K562 (cell line): Measurements from ENCODE around the gene TXK. TPM values are rescaled to one million over a fixed set of nuclear protein-coding genes. Genes with fewer than 3 reads are reported as not detected.

Source experiments
- ATAC-seq: fragments of 200-7000 bp; cut with Tn5 transposase; 3 replicates; pipeline ENCODE4 v1.9.1; 2020; ENCODE audit warnings: moderate library complexity
- BruUV-seq: library from RNA; stranded (reverse); fragments of 400-500 nt; replicated peaks from 2 replicates; lab custom pipeline; 2021; lab: Mats Ljungman, UMichigan
- CTCF ChIA-PET: fragments of 300-600 bp; formaldehyde crosslinking; extraction: SDS; loops from one replicate; lab custom pipeline; 2021; ENCODE audit warnings: low intra/inter-chr PET ratio; lab: Yijun Ruan, JAX
- POLR2A ChIA-PET: fragments of 300-600, 350-650 bp; sonication (Branson Sonifier 250); formaldehyde crosslinking; extraction: SDS; loops from one replicate; lab custom pipeline; 2021; ENCODE audit warnings: antibody characterized with exemption, inconsistent platforms; lab: Yijun Ruan, JAX
- DNase-seq, 4 experiments: peaks; one replicate each; pipeline versions ENCODE4 v3.0.0 to v3.0.0-alpha.2; 2011 to 2018; ENCODE audit warnings: low spot score in 3 of 4, mixed read lengths in 3 of 4; ENCODE audit errors: extremely low read depth in 1 of 4
- FAIRE-seq: peaks from 2 replicates; lab custom pipeline; 2011; peaks lifted over from hg19 to GRCh38; lab: Jason Lieb, UNC
- H2AFZ ChIP-seq: 2 replicates; pipeline ENCODE4 v1.6.0; 2011; ENCODE audit warnings: low read depth, low read length, control low read depth, inconsistent platforms
- H3K27ac ChIP-seq: fragments of 200-600 bp; 3 replicates; pipeline ENCODE4 v1.8.0; 2011; ENCODE audit warnings: low read depth, mild to moderate bottlenecking, control low read depth, inconsistent platforms, low read length, moderate library complexity, mixed read lengths; ENCODE audit errors: extremely low read depth
- H3K27me3 ChIP-seq, 2 experiments: fragments of 300-600 bp in 1 of 2; 2 replicates in 1 of 2; 3 replicates in 1 of 2; pipeline versions ENCODE4 v1.6.0 to v1.8.0; 2011; ENCODE audit warnings: inconsistent platforms in 2 of 2, low read length in 2 of 2, mild to moderate bottlenecking in 1 of 2, mixed read lengths in 1 of 2, moderate library complexity in 1 of 2; ENCODE audit not compliant: control insufficient read depth in 2 of 2, insufficient read depth in 2 of 2
- H3K36me3 ChIP-seq: fragments of 300-600 bp; 3 replicates; pipeline ENCODE4 v1.8.0; 2011; ENCODE audit warnings: mild to moderate bottlenecking, low read length, inconsistent platforms; ENCODE audit not compliant: control insufficient read depth, insufficient read depth
- H3K4me1 ChIP-seq, 2 experiments: fragments of 200-600 bp in 1 of 2; replicated peaks in 1 of 2; 2 replicates in 1 of 2; 3 replicates in 1 of 2; pipeline versions ENCODE4 v1.5.1 to v1.8.0; 2011; ENCODE audit warnings: inconsistent platforms in 2 of 2, low read length in 2 of 2, mild to moderate bottlenecking in 1 of 2, mixed read lengths in 1 of 2, moderate library complexity in 1 of 2; ENCODE audit not compliant: control insufficient read depth in 2 of 2, insufficient read depth in 2 of 2
- H3K4me2 ChIP-seq: 2 replicates; pipeline ENCODE4 v1.6.1; 2011; ENCODE audit warnings: low read length, control low read depth, inconsistent platforms, mixed read lengths; ENCODE audit not compliant: insufficient read depth
- H3K4me3 ChIP-seq: fragments of 200-600 bp; sonication (generic), shearing (Covaris generic); 2 replicates; pipeline ENCODE4 v1.5.1; 2016; ENCODE audit warnings: control low read depth, inconsistent platforms
- H3K79me2 ChIP-seq: fragments of 200-600 bp; 3 replicates; pipeline ENCODE4 v1.8.0; 2011; ENCODE audit warnings: low read length, inconsistent platforms; ENCODE audit not compliant: control insufficient read depth, insufficient read depth
- H3K9ac ChIP-seq, 2 experiments: 2 replicates each; pipeline versions ENCODE4 v1.6.0 to v1.6.1; 2011; ENCODE audit warnings: low read depth in 2 of 2, low read length in 2 of 2, control low read depth in 1 of 2, inconsistent platforms in 1 of 2, mild to moderate bottlenecking in 1 of 2, mixed read lengths in 1 of 2; ENCODE audit not compliant: insufficient read depth in 1 of 2
- H3K9me1 ChIP-seq: one replicate; pipeline ENCODE4 v1.6.0; 2011; ENCODE audit warnings: inconsistent platforms, mild to moderate bottlenecking, low read length, moderate library complexity; ENCODE audit not compliant: control insufficient read depth, insufficient read depth
- H3K9me3 ChIP-seq: replicated peaks from 2 replicates; pipeline ENCODE4 v1.5.1; 2011; ENCODE audit warnings: low read depth, low read length, inconsistent platforms; ENCODE audit not compliant: control insufficient read depth, insufficient read depth
- H4K20me1 ChIP-seq: replicated peaks from 2 replicates; pipeline ENCODE4 v1.6.1; 2011; ENCODE audit warnings: low read length, inconsistent platforms, mixed read lengths; ENCODE audit not compliant: control insufficient read depth, insufficient read depth
- ELF1 ChIP-seq: fragments of 200-800 bp; sonication (Bioruptor generic); IDR thresholded peaks from 2 replicates; pipeline ENCODE4 v1.6.1; 2016; ENCODE audit warnings: missing genetic modification characterization, missing compliant biosample characterization
- HDGF ChIP-seq: fragments of 450-650 bp; IDR thresholded peaks from 2 replicates; pipeline ENCODE4 v1.6.1; 2016
- MLX ChIP-seq, 2 experiments: fragments of 450-650 bp in 1 of 2; sonication (generic) in 1 of 2; formaldehyde crosslinking; conservative IDR thresholded peaks; 2 replicates each; pipeline versions ENCODE4 v1.4.0 to v1.8.1; 2020 to 2022; ENCODE audit warnings: mild to moderate bottlenecking in 1 of 2, missing genetic modification reagents in 1 of 2
- NELFE ChIP-seq: IDR thresholded peaks from 2 replicates; pipeline ENCODE4 v1.6.1; 2011; ENCODE audit warnings: mild to moderate bottlenecking; ENCODE audit not compliant: insufficient read depth, insufficient read length
- PHF21A ChIP-seq: fragments of 450-650 bp; IDR thresholded peaks from 2 replicates; pipeline ENCODE4 v1.6.1; 2017; ENCODE audit warnings: low read depth, borderline replicate concordance
- SPI1 ChIP-seq: IDR thresholded peaks from 2 replicates; pipeline ENCODE4 v1.6.1; 2011; ENCODE audit warnings: low read depth, low read length, control low read depth, borderline replicate concordance
- ZNF518B ChIP-seq: fragments of 250-450 bp; sonication (Bioruptor Pico); IDR thresholded peaks from 2 replicates; pipeline ENCODE4 v1.5.0; 2021; ENCODE audit warnings: mild to moderate bottlenecking, moderate library complexity
- WGBS: fragments of 100-300 bp; shearing (Covaris generic); methylation state at CpG from one replicate; pipeline ENCODE4 v1.1.6; 2016; ENCODE audit warnings: low coverage, mixed read lengths; ENCODE audit not compliant: insufficient coverage; ENCODE audit errors: missing lambda C conversion rate; 5-methylcytosine and 5-hydroxymethylcytosine counted together
- in situ Hi-C: fragments of 300-500 bp; cut with MboI; formaldehyde crosslinking; loops from 4 replicates; pipeline ENCODE4 v1.15.0; 2018; ENCODE audit warnings: inconsistent platforms, mixed read lengths
- intact Hi-C: fragments of 100-400 bp; cut with micrococcal nuclease; formaldehyde crosslinking; loops from 2 replicates; pipeline ENCODE4 v1.14.2; 2022
- polyA plus RNA-seq, 8 experiments: library from polyadenylated mRNA; depleted of rRNA in 4 of 8; stranded (reverse) in 5 of 8; unstranded in 3 of 8; fragments of >200 nt; fragmentation: Nextera tagmentation in 2 of 8; fragmentation: Illumina TruSeq in 1 of 8; extraction: Ambion mirVana in 2 of 8; extraction: Trizol in 1 of 8; gene quantifications; 2 replicates each; pipeline versions ENCODE4 v1.2.1 to v1.2.3, GENCODE V29; 2011 to 2014; ENCODE audit warnings: inconsistent platforms in 1 of 8, missing spikeins in 1 of 8
- total RNA-seq, 7 experiments: library from RNA; depleted of rRNA in 6 of 7; stranded (reverse); fragments of >200 nt in 6 of 7; fragmentation: Illumina TruSeq in 2 of 7; extraction: Trizol in 2 of 7; gene quantifications; 2 replicates each; pipeline versions ENCODE4 v1.2.1 to v1.2.3, GENCODE V29; 2011 to 2021; ENCODE audit warnings: low replicate concordance in 1 of 7

TXK gene
- total and polyA plus RNA-seq, 9 of the 15 experiments (the other 6 are each of a cell fraction or from before 2014, with no cell fraction given): 0.24 to 1.1 (median 0.45) TPM; not detected in 1

- 0% methylated on average over 1 of the region's 1 CpG for WGBS
- H3K27ac ChIP-seq: no peak overlapping the region
- peaks cover 14 to 15% of the 10 kb centered on the region in 2 experiments for H3K27me3 ChIP-seq
- in situ Hi-C loops (no loop called here), intact Hi-C loops (no loop called here)
- FAIRE-seq: no peak
- ChIA-PET POLR2A (interaction anchor here (1.4 kb wide), 1 partner anchor 29 kb away, joined by 3 read pairs; no protein-coding TSS in a partner anchor), CTCF (no interaction called here)
- no TSS peak for BruUV-seq
- H3K4me1 ChIP-seq: no peaks in the 10 kb centered on the region
- H3K9ac ChIP-seq: no peak overlapping the region
- H3K9me3 ChIP-seq: no peaks in the 10 kb centered on the region
- H4K20me1 ChIP-seq: no peaks in the 10 kb centered on the region
- no peak for DNase-seq
- no peaks in the 10 kb centered on the region for H3K9me1 ChIP-seq
- H2AFZ ChIP-seq: no peak overlapping the region
- no peaks in the 10 kb centered on the region for H3K36me3 ChIP-seq
- ATAC-seq: no peak
- no peak overlapping the region for H3K4me2 ChIP-seq
- H3K79me2 ChIP-seq: no peaks in the 10 kb centered on the region
- no peak for TF ChIP-seq HDGF
- TF ChIP-seq PHF21A: no peak
- no peak for TF ChIP-seq NELFE
- H3K4me3 ChIP-seq: no peak overlapping the region
These were observed 86.2 kb downstream of the TXK start for GRCh38 chr4:48047896-48048295.

- H3K79me2 ChIP-seq: no peaks in the 10 kb centered on the region
- H3K27me3 ChIP-seq: peaks cover 14 to 16% of the 10 kb centered on the region in 2 experiments
- in situ Hi-C loops (no loop called here), intact Hi-C loops (no loop called here)
- FAIRE-seq: no peak
- H3K4me3 ChIP-seq: no peak overlapping the region
- H3K4me1 ChIP-seq: no peaks in the 10 kb centered on the region
- no peaks in the 10 kb centered on the region for H4K20me1 ChIP-seq
- no peaks in the 10 kb centered on the region for H3K9me1 ChIP-seq
- no peaks in the 10 kb centered on the region for H3K36me3 ChIP-seq
- DNase-seq: no peak
- ChIA-PET POLR2A (interaction anchor here (0.8 to 1.4 kb wide), 3 partner anchors 9 to 29 kb away, joined by 3 read pairs; no protein-coding TSS in a partner anchor), CTCF (no interaction called here)
- ATAC-seq: peak; percentile 58; the same call in 2 of the 3 replicates
- H3K4me2 ChIP-seq: no peak overlapping the region
- 0 out of 2 replicates have a peak overlapping the region, but pooled peaks have one; percentile 44 for H2AFZ ChIP-seq
- no peak overlapping the region for H3K27ac ChIP-seq
- 2% methylated on average over 3 of the region's 3 CpGs for WGBS
- no peak overlapping the region for H3K9ac ChIP-seq
- BruUV-seq: no TSS peak
- H3K9me3 ChIP-seq: no peaks in the 10 kb centered on the region
- TF ChIP-seq MLX (CRISPR knock-in tag; conservative IDR thresholded peaks at IDR 0.05) (no peak), SPI1 (peak; percentile 84), ELF1 (tag) (0 out of 2 replicates have a peak, but pooled peaks have one; percentile 31), ZNF518B (CRISPR knock-in tag) (no peak)
These were observed 86.6 kb downstream of the TXK start for GRCh38 chr4:48047421-48047844.
